HG03521 (cell line): ENCODE measurements around the gene HSD11B1.

Experiments
- ATAC-seq: cut with Tn5 transposase; IDR thresholded peaks from one replicate; pipeline ENCODE4 v1.9.1; 2021; ENCODE audit warnings: mild to moderate bottlenecking, moderate library complexity; ENCODE audit not compliant: unreplicated experiment

The HSD11B1 gene

GRCh38 chr1:209778102-209778501 lies 73.5 kb downstream of the HSD11B1 start:
- no peak for ATAC-seq

DNA sequence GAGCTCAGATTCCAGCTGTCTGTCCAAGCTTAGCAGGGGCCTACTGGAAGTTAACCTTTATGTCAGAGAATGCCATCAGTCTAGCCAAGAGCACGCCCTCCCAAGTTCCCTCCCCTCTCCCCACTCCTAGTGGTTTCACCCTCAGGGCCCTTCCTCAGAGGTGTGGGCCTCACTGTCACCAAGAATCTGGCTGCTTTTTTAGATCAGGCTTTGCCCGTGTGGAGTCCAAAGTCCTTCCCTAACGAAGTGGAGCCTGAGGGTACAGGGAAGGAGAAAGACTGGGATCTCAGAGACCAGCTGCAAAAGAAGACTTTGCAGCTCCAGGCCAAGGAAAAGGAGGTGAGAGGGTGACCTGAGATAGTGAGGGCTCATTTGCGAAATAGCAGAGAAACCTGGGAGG lies 75.6 kb downstream of the HSD11B1 start:
- ATAC-seq: no peak

- no peak for ATAC-seq
These were observed 78.7 kb downstream of the HSD11B1 start for GRCh38 chr1:209783386-209783785.
